Trophoblast cell (in vitro differentiated cells and primary cell): ENCODE measurements around the gene AP5M1.
A peak's percentile ranks its signal among the peaks of the same experiment; 100 is the strongest.
"Not testable (repeated sequence)": the region's sequence is repeated elsewhere in the genome, so short reads cannot be mapped to it uniquely, and the experiment has no call there.

Experiments used
- DNase-seq, 2 donors: peaks; one replicate each; pipeline ENCODE4 v3.0.0-alpha.2; 2016
- H2AFZ ChIP-seq: 2 replicates; pipeline ENCODE4 v1.6.1; 2013; ENCODE audit warnings: low read length, moderate library complexity, mild to moderate bottlenecking; ENCODE audit not compliant: insufficient read depth, poor library complexity
- H2AK5ac ChIP-seq: 2 replicates; pipeline ENCODE4 v1.6.1; 2013; ENCODE audit warnings: mild to moderate bottlenecking, low read length
- H2BK120ac ChIP-seq: 2 replicates; pipeline ENCODE4 v1.6.1; 2013; ENCODE audit warnings: low read length, mild to moderate bottlenecking, moderate library complexity; ENCODE audit not compliant: insufficient read depth, poor library complexity
- H2BK12ac ChIP-seq: 2 replicates; pipeline ENCODE4 v1.6.1; 2013; ENCODE audit warnings: mild to moderate bottlenecking, low read length, moderate library complexity
- H2BK5ac ChIP-seq: 2 replicates; pipeline ENCODE4 v1.6.1; 2013; ENCODE audit warnings: low read length, low read depth, moderate library complexity, mild to moderate bottlenecking; ENCODE audit not compliant: poor library complexity
- H3K14ac ChIP-seq: 2 replicates; pipeline ENCODE4 v1.6.1; 2013; ENCODE audit warnings: mild to moderate bottlenecking, low read length
- H3K18ac ChIP-seq: 2 replicates; pipeline ENCODE4 v1.6.1; 2013; ENCODE audit warnings: mild to moderate bottlenecking, low read length
- H3K23ac ChIP-seq: 2 replicates; pipeline ENCODE4 v1.6.1; 2013; ENCODE audit warnings: low read length
- H3K27ac ChIP-seq: 2 replicates; pipeline ENCODE4 v1.5.1; 2013; ENCODE audit warnings: low read depth, mild to moderate bottlenecking, inconsistent platforms, low read length, moderate library complexity
- H3K27me3 ChIP-seq: 2 replicates; pipeline ENCODE4 v1.6.1; 2013; ENCODE audit warnings: inconsistent platforms, mild to moderate bottlenecking, low read length, moderate library complexity; ENCODE audit not compliant: insufficient read depth
- H3K36me3 ChIP-seq, 2 experiments: 1 replicate in 1 of 2; 2 replicates in 1 of 2; pipeline ENCODE4 v1.6.1; 2013; ENCODE audit warnings: low read length in 2 of 2, mild to moderate bottlenecking in 2 of 2, moderate library complexity in 1 of 2; ENCODE audit not compliant: insufficient read depth in 2 of 2, control insufficient read depth in 1 of 2
- H3K4ac ChIP-seq: 2 replicates; pipeline ENCODE4 v1.6.1; 2013; ENCODE audit warnings: low read depth, mild to moderate bottlenecking, low read length, moderate library complexity
- H3K4me1 ChIP-seq, 2 experiments: 1 replicate in 1 of 2; 2 replicates in 1 of 2; pipeline ENCODE4 v1.6.1; 2013; ENCODE audit warnings: low read length in 2 of 2, mild to moderate bottlenecking in 2 of 2, moderate library complexity in 1 of 2; ENCODE audit not compliant: insufficient read depth in 2 of 2, control insufficient read depth in 1 of 2
- H3K4me2 ChIP-seq: 2 replicates; pipeline ENCODE4 v1.6.1; 2013; ENCODE audit warnings: inconsistent platforms, mild to moderate bottlenecking, low read length, moderate library complexity
- H3K4me3 ChIP-seq: 2 replicates; pipeline ENCODE4 v1.5.1; 2013; ENCODE audit warnings: mild to moderate bottlenecking, low read depth, low read length, inconsistent platforms
- H3K79me1 ChIP-seq: one replicate; pipeline ENCODE4 v1.6.1; 2013; ENCODE audit warnings: low read length
- H3K79me2 ChIP-seq: 2 replicates; pipeline ENCODE4 v1.6.1; 2013; ENCODE audit warnings: low read length, mild to moderate bottlenecking; ENCODE audit not compliant: control insufficient read depth, insufficient read depth, poor library complexity
- H3K9ac ChIP-seq: 2 replicates; pipeline ENCODE4 v1.6.1; 2013; ENCODE audit warnings: mild to moderate bottlenecking, low read length
- H3K9me3 ChIP-seq: 2 replicates; pipeline ENCODE4 v1.6.1; 2013; ENCODE audit warnings: low read depth, mild to moderate bottlenecking, control low read depth, inconsistent platforms, low read length; ENCODE audit not compliant: insufficient read depth
- H4K12ac ChIP-seq: 2 replicates; pipeline ENCODE4 v1.6.1; 2013; ENCODE audit warnings: low read depth, mild to moderate bottlenecking, low read length, moderate library complexity
- H4K8ac ChIP-seq: 2 replicates; pipeline ENCODE4 v1.6.1; 2013; ENCODE audit warnings: low read depth, mild to moderate bottlenecking, low read length, moderate library complexity
- H4K91ac ChIP-seq: one replicate; pipeline ENCODE4 v1.6.1; 2013; ENCODE audit warnings: low read depth, mild to moderate bottlenecking, low read length, moderate library complexity
- WGBS: extraction: QIAGEN DNeasy Blood & Tissue Kit; methylation state at CpG from one replicate; pipeline ENCODE4 v1.1.7; 2013; ENCODE audit warnings: missing lambda C conversion rate; ENCODE audit not compliant: insufficient read length, insufficient coverage; ENCODE audit errors: extremely low coverage; 5-methylcytosine and 5-hydroxymethylcytosine counted together

Gene AP5M1

DNA sequence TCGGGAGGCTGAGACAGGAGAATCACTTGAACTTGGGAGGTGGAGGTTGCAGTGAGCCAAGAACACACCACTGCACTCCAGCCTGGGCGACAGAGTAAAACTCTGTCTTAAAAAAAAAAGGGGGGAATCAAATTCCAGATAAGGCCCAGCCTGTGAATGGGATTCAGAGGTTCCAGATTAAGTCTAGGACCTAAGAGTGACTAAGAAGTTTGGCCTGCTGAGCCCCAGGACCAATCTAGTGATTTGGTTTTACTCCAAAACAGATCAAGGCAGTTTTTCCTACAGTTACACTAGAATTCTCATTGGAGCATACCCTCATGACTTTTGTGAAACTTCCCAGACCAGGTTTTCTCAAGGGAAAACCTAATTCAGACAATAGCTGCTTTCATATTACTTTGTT, 22.8 kb upstream of the AP5M1 start:
- H3K9me3 ChIP-seq, result no peaks in the 10 kb centered on the region
- H3K18ac ChIP-seq, result no peak overlapping the region
- no peak overlapping the region for H2BK5ac ChIP-seq
- no peaks in the 10 kb centered on the region for H3K4me1 ChIP-seq
- H2BK12ac ChIP-seq, result no peak overlapping the region
- H3K27ac ChIP-seq, result no peak overlapping the region
- H4K91ac ChIP-seq, result no peak overlapping the region
- no CpG with 5 or more reads among the region's 2 CpGs for WGBS
- H3K4ac ChIP-seq, result no peak overlapping the region
- no peak overlapping the region for H2AFZ ChIP-seq
- H2AK5ac ChIP-seq, result no peak overlapping the region
- H3K79me1 ChIP-seq, result no peaks in the 10 kb centered on the region
- no peak overlapping the region for H4K8ac ChIP-seq
- no peak overlapping the region for H3K4me2 ChIP-seq
- H3K36me3 ChIP-seq, result peaks cover 2% of the 10 kb centered on the region in 2 experiments
- H3K9ac ChIP-seq, result no peak overlapping the region
- no peak overlapping the region for H3K4me3 ChIP-seq
- no peak overlapping the region for H2BK120ac ChIP-seq
- no peak for DNase-seq
- H3K23ac ChIP-seq, result no peak overlapping the region
- H3K14ac ChIP-seq, result no peak overlapping the region
- no peaks in the 10 kb centered on the region for H3K27me3 ChIP-seq
- H3K79me2 ChIP-seq, result no peaks in the 10 kb centered on the region
- H4K12ac ChIP-seq, result no peak overlapping the region

DNA sequence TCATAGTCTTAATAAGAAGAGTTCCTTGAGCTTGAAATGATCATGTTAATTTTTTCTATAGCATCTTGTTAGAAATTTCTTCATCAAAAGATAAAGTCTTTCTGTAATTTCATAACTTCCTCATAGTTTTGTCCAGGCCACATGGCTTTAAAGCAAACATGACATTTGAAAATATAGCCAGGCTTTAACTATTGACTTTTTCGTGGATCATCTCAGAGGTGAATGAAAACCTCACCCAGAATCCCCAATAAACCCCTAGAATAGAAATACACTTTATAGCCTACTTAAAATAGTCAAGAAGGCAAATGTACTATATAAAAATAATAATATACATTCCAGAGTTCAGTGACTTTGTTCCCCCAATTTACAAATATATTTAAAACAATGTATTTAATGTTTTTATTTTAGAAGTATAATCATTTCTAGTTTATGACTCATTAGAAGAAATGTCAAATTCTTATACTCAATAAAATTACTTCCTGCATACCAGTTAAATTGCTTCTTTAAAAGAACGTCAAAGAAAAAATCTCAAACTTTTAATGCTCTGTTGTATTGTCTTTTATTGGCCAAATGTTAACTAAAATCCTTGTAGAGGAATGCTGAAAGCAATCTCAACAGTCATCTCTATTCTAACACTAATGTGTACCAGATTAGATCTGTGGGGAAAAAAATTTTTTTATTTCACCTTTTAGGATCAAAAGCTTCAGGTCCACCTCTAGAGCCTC, 21.7 kb upstream of the AP5M1 start:
- no peak overlapping the region for H3K27ac ChIP-seq

DNA sequence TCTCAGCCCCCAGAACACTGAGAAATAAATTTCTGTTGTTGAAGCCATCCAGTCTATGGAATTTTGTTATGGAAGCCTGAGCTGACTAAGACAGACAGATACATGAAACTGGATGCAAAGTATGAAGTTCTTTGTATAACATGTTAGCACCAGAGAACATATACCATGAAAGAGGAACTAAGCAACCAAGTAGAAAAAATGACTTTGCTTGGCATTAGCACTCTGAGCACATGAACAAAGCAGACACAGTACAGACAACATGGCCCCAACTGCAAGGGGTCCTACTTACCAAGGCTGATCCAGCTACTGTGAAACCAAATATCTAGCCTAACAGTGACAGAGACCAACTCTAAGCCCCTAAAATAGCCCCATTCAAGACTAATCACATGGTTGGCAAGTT, 13.9 kb upstream of the AP5M1 start:
- H3K4me3 ChIP-seq, result no peak overlapping the region
- H3K27me3 ChIP-seq, result no peaks in the 10 kb centered on the region
- no peaks in the 10 kb centered on the region for H3K4me1 ChIP-seq
- H3K79me1 ChIP-seq, result no peaks in the 10 kb centered on the region
- H3K9ac ChIP-seq, result no peak overlapping the region
- no peak for DNase-seq
- H3K79me2 ChIP-seq, result peaks cover 7% of the 10 kb centered on the region
- H2BK120ac ChIP-seq, result no peak overlapping the region
- peak overlapping the region; percentile 58 for H3K4ac ChIP-seq
- no peak overlapping the region for H2BK12ac ChIP-seq
- H3K9me3 ChIP-seq, result peaks cover 2% of the 10 kb centered on the region
- no peak overlapping the region for H2AK5ac ChIP-seq
- H3K27ac ChIP-seq, result no peak overlapping the region
- no peak overlapping the region for H3K18ac ChIP-seq
- no peak overlapping the region for H3K4me2 ChIP-seq
- no peak overlapping the region for H3K14ac ChIP-seq
- H3K23ac ChIP-seq, result no peak overlapping the region
- no peak overlapping the region for H2BK5ac ChIP-seq
- no peak overlapping the region for H4K12ac ChIP-seq
- H2AFZ ChIP-seq, result no peak overlapping the region
- no peak overlapping the region for H4K8ac ChIP-seq
- no peak overlapping the region for H4K91ac ChIP-seq
- no peaks in the 10 kb centered on the region for H3K36me3 ChIP-seq

More for the DNA sequence above, 21.7 kb upstream of the AP5M1 start:
- H3K27me3 ChIP-seq, result no peaks in the 10 kb centered on the region
- H2BK120ac ChIP-seq, result no peak overlapping the region
- no peak overlapping the region for H3K4me3 ChIP-seq
- no peak overlapping the region for H2AK5ac ChIP-seq
- no peaks in the 10 kb centered on the region for H3K4me1 ChIP-seq
- no peaks in the 10 kb centered on the region for H3K36me3 ChIP-seq
- no peak overlapping the region for H4K12ac ChIP-seq
- no peak overlapping the region for H4K8ac ChIP-seq
- no peak for DNase-seq
- H3K9me3 ChIP-seq, result no peaks in the 10 kb centered on the region
- H3K79me1 ChIP-seq, result no peaks in the 10 kb centered on the region
- no peak overlapping the region for H3K9ac ChIP-seq
- H2BK5ac ChIP-seq, result no peak overlapping the region
- H3K18ac ChIP-seq, result no peak overlapping the region
- H2AFZ ChIP-seq, result no peak overlapping the region
- H3K23ac ChIP-seq, result no peak overlapping the region
- no peak overlapping the region for H2BK12ac ChIP-seq
- H4K91ac ChIP-seq, result no peak overlapping the region
- no peak overlapping the region for H3K4ac ChIP-seq
- no CpG with 5 or more reads among the region's 2 CpGs for WGBS
- no peak overlapping the region for H3K14ac ChIP-seq
- H3K79me2 ChIP-seq, result peaks cover 2% of the 10 kb centered on the region
- H3K4me2 ChIP-seq, result no peak overlapping the region

DNA sequence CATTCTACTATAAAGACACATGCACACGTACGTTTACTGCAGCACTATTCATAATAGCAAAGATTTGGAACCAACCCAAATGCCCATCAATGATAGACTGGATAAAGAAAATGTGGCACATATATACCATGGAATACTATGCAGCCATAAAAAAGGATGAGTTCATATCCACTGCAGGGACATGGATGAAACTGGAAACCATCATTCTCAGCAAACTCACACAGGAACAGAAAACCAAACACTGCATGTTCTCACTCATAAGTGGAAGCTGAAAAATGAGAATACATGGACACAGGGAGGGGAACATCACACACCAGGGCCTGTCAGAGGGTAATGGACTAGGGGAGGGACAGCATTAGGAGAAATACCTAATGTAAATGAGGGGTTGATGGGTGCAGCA, 10.6 kb upstream of the AP5M1 start:
- not testable (repeated sequence) for H3K79me2 ChIP-seq, H2BK120ac ChIP-seq, H3K4me2 ChIP-seq, H4K8ac ChIP-seq, H3K4me1 ChIP-seq, H4K91ac ChIP-seq, H4K12ac ChIP-seq, H3K23ac ChIP-seq, H2AFZ ChIP-seq, H3K14ac ChIP-seq, H2BK12ac ChIP-seq, H2BK5ac ChIP-seq, H3K18ac ChIP-seq, H3K27me3 ChIP-seq, H3K79me1 ChIP-seq, H3K9me3 ChIP-seq, DNase-seq, H3K9ac ChIP-seq, H2AK5ac ChIP-seq, H3K36me3 ChIP-seq, H3K27ac ChIP-seq, H3K4me3 ChIP-seq
- no CpG with 5 or more reads among the region's 2 CpGs for WGBS
- H3K4ac ChIP-seq, result peak overlapping the region; percentile 75
